ENCODE data around the gene PPIA.
A peak's percentile ranks its signal among the peaks of the same experiment; 100 is the strongest.

PPIA gene

DNA sequence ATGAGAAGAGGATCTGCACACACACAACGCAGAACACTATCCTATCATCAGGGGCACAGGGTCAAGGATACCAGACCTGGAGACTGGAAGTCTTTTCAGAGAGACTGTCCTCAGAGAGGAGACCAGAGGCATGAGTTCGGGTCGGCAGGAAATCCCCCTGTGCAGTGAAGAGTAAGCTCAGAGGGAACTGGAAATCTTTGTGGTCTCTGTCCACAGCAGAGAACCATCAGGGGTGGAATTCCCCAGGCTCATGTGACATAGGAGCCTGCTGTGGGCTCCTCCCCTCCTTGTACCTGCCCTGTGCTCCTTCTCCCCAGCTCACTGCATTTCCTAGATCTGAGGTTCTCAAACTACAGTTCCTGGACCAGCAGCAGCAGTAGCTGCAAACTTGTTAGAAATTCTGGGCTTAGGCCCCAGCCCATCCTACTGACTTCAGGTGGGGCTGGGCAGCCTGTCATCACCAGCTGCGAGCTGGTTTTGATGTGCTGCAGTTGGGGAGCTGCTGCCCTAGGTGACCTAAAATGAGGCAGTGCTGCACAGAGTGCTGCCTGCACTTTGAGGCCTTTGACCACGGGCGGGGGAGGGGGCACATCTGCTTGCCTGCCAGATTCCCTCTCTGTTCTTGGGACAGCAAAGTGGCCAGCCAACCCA, 45.4 kb upstream of the PPIA start:
- TF ChIP-seq, protein P1, sequence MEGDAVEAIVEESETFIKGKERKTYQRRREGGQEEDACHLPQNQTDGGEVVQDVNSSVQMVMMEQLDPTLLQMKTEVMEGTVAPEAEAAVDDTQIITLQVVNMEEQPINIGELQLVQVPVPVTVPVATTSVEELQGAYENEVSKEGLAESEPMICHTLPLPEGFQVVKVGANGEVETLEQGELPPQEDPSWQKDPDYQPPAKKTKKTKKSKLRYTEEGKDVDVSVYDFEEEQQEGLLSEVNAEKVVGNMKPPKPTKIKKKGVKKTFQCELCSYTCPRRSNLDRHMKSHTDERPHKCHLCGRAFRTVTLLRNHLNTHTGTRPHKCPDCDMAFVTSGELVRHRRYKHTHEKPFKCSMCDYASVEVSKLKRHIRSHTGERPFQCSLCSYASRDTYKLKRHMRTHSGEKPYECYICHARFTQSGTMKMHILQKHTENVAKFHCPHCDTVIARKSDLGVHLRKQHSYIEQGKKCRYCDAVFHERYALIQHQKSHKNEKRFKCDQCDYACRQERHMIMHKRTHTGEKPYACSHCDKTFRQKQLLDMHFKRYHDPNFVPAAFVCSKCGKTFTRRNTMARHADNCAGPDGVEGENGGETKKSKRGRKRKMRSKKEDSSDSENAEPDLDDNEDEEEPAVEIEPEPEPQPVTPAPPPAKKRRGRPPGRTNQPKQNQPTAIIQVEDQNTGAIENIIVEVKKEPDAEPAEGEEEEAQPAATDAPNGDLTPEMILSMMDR (IDR thresholded peaks at IDR 0.05; ENCODE audit: extremely low read depth, insufficient read depth, missing control alignments), result no peak
- in situ Hi-C loops (cut with MboI; ENCODE audit: low pct_unique_long_range_greater_than_20kb, low sequenced_read_pairs, unreplicated experiment), result no loop called here
- DNase-seq (ENCODE audit: low spot score), result peak; percentile 89

DNA sequence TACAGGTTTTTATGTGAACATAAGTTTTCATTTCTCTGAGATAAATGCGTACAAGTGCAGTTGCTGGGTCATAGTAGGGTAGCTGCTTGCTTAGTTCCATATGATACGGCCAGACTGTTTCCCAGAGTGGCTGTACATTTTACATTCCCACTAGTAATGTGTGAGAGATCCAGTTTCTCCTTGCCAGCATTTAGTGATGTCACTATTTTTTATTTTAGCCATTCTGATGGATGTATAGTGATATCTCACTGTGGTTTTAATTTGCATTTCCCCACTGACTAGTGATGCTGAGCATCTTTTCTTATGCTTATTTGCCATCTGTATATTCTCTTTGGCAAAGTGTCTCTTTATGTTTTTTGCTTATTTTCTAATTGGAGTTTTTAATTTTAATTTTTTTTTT, 43.7 kb upstream of the PPIA start:
- DNase-seq (ENCODE audit: low spot score), result no peak
- in situ Hi-C loops (cut with MboI; ENCODE audit: low pct_unique_long_range_greater_than_20kb, low sequenced_read_pairs, unreplicated experiment), result no loop called here
- TF ChIP-seq, protein P1 (IDR thresholded peaks at IDR 0.05; ENCODE audit: extremely low read depth, insufficient read depth, missing control alignments), result no peak

DNA sequence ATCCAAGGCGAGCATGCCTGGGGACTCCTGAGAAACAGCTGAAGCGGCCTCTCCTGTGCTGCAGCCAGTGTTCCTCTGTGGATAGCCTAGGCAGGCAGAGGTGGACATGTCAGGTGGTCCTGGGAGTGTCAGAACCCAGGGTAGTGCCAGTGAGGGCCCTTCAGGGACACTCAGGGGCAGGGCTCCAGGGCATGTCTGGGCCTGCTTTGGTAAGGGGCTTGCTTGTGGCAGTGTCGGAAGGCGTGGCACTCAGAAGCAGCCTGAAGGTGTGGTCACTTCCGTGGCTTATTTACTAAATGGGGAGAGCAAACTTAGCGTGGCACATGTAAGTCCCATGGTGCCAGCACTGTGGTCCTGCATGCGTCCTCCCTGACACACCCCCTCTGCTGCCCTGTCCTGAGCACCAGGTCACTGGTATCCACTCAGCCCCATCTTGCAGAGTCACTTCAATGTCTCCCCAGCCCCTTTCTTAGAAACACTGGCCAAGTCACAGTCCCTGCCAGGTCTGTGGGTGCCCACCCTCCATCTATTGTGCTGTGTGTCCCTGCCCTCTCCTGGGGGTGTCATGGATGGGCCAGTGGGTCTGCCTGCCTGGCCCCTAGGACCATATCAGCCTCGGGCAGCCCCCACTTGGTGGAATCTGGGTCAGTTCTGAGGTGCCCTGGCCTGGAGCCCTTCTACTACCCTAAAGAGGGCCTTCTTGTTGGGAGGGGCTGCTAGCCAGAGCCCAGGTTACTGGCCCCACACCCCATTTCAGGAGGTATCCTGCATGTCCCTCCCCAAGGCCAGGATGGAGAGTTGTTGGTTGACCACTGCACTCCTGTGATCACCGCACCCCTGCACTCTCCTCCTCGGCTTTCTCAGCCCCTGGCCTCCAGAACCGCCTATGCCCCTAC, 41.4 kb upstream of the PPIA start:
- TF ChIP-seq, protein P1 (IDR thresholded peaks at IDR 0.05; ENCODE audit: extremely low read depth, insufficient read depth, missing control alignments), result no peak
- in situ Hi-C loops (cut with MboI; ENCODE audit: low pct_unique_long_range_greater_than_20kb, low sequenced_read_pairs, unreplicated experiment), result no loop called here
- peak; percentile 20 for DNase-seq (ENCODE audit: low spot score)

DNA sequence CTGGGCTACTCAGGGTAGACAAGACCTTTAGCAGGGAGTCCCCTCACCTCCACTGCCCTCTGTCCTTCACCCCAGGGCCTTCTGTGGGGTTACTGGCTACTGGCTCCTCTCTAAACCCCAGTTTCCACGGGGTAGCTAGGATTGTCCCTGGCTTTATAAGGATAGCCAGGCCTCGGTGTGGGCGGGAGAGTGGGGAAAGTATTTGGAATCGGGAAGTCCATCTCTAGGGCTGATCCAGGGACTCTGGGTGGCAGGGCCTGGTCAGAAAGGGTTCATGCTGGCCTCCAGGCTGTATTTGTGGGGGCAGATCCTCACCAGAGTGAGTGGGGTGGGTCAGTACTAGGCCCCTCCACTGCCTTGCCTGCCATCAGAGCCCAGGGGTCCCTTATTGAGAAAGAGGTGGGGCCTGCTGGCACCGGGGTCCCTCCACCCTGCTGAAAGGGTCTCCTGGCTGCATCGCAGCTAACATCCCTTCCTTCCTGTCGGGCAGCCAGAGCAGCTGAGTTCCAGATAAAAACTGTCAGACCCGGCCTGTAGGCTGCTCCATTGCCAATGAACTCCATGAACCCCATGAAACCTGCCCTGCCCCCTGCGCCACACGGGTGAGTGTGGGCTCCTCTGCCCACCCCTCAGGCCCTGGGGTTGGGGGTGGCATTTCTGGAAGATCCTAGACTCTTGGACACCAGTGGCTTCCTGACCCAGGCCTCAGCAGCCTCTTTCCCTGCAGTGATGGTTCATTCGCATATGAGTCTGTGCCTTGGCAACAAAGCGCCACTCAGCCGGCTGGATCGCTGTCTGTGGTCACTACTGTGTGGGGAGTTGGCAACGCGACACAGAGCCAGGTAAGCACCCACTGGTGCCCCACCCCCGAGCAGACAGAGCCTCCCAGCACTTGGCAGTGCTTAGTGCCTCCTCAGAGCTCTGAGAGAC, 40.5 kb upstream of the PPIA start:
- in situ Hi-C loops (cut with MboI; ENCODE audit: low pct_unique_long_range_greater_than_20kb, low sequenced_read_pairs, unreplicated experiment), result no loop called here
- TF ChIP-seq, protein P1 (IDR thresholded peaks at IDR 0.05; ENCODE audit: extremely low read depth, insufficient read depth, missing control alignments), result no peak
- DNase-seq (ENCODE audit: low spot score), result peak; percentile 9

DNA sequence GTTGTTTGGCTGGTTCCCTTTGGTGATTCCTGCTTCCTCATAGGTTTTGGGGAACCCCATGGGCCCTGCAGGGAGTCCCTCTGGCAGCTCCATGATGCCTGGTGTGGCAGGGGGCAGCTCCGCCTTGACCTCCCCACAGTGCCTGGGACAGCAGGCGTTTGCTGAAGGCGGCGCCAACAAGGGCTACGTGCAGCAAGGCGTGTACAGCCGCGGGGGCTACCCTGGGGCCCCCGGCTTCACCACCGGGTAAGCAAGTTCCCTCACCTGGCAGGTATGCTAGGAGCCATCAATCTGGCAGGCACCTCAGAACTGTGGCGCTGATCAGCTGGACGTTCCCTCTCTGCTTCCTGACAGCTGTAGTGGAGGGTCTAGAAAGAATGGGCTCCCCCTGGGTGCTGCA, 39.6 kb upstream of the PPIA start:
- DNase-seq (ENCODE audit: low spot score), result no peak
- TF ChIP-seq, protein P1 (IDR thresholded peaks at IDR 0.05; ENCODE audit: extremely low read depth, insufficient read depth, missing control alignments), result no peak
- in situ Hi-C loops (cut with MboI; ENCODE audit: low pct_unique_long_range_greater_than_20kb, low sequenced_read_pairs, unreplicated experiment), result no loop called here

DNA sequence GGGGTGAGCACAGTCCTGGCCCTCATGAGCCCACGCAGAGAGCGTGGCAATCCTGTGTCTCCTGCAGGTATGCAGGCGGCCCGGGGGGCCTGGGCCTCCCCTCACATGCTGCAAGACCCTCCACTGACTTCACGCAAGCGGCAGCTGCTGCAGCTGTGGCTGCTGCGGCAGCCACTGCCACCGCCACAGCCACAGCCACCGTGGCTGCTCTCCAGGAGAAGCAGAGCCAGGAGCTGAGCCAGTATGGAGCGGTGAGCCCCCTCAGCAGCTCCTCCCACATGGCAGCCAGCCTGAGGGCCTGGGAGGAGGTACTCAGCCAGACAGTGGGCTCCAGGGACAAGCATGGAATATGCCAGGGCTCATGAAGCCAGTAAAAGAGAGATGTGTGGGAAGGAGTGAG, 39.2 kb upstream of the PPIA start:
- in situ Hi-C loops (cut with MboI; ENCODE audit: low pct_unique_long_range_greater_than_20kb, low sequenced_read_pairs, unreplicated experiment), result no loop called here
- TF ChIP-seq, protein P1 (IDR thresholded peaks at IDR 0.05; ENCODE audit: extremely low read depth, insufficient read depth, missing control alignments), result no peak
- no peak for DNase-seq (ENCODE audit: low spot score)
